H1 (cell line): Measurements from ENCODE around the gene RAB33A. TPM values are rescaled to one million over a fixed set of nuclear protein-coding genes. Genes with fewer than 3 reads are reported as not detected.

Source experiments
- CTCF ChIA-PET: fragments of 300-600 bp; sonication (Branson Sonifier 250); formaldehyde crosslinking; loops from one replicate; lab custom pipeline; 2021; ENCODE audit not compliant: partially characterized antibody; lab: Charles Lee
- POLR2A ChIA-PET: fragments of 300-600 bp; sonication (Branson Sonifier 250); formaldehyde crosslinking; loops from one replicate; lab custom pipeline; 2021; ENCODE audit warnings: inconsistent platforms; ENCODE audit not compliant: partially characterized antibody; lab: Charles Lee
- DNase-seq, 2 experiments: peaks; one replicate each; pipeline versions ENCODE4 v3.0.0 to v3.0.0-alpha.2; 2010 to 2022; ENCODE audit warnings: low spot score in 2 of 2, low read depth in 1 of 2, mixed read lengths in 1 of 2
- FAIRE-seq: peaks from 2 replicates; lab custom pipeline; 2011; peaks lifted over from hg19 to GRCh38; lab: Jason Lieb, UNC
- H2AFZ ChIP-seq: 2 replicates; pipeline ENCODE4 v1.8.1; 2012; ENCODE audit warnings: low read length, inconsistent platforms
- H2AK5ac ChIP-seq: 2 replicates; pipeline ENCODE4 v1.6.1; 2013; ENCODE audit warnings: low read depth, low read length
- H2BK120ac ChIP-seq: replicated peaks from 2 replicates; pipeline ENCODE3; 2013; ENCODE audit warnings: low read depth, low read length, inconsistent platforms
- H2BK12ac ChIP-seq: 2 replicates; pipeline ENCODE4 v1.6.1; 2013; ENCODE audit warnings: low read depth, low read length
- H2BK15ac ChIP-seq: 2 replicates; pipeline ENCODE4 v1.6.1; 2013; ENCODE audit warnings: low read length
- H2BK20ac ChIP-seq: 2 replicates; pipeline ENCODE4 v1.6.1; 2013; ENCODE audit warnings: low read length
- H2BK5ac ChIP-seq: 2 replicates; pipeline ENCODE4 v1.6.1; 2013; ENCODE audit warnings: low read depth, low read length
- H3K14ac ChIP-seq: 2 replicates; pipeline ENCODE4 v1.6.1; 2013; ENCODE audit warnings: inconsistent platforms; ENCODE audit not compliant: insufficient read length
- H3K18ac ChIP-seq: 2 replicates; pipeline ENCODE4 v1.6.1; 2013; ENCODE audit warnings: low read length; ENCODE audit errors: extremely low read depth
- H3K23ac ChIP-seq: 2 replicates; pipeline ENCODE4 v1.6.1; 2013; ENCODE audit warnings: inconsistent platforms; ENCODE audit not compliant: insufficient read length
- H3K23me2 ChIP-seq: 2 replicates; pipeline ENCODE4 v1.6.1; 2013; ENCODE audit warnings: low read depth, low read length
- H3K27ac ChIP-seq: 2 replicates; pipeline ENCODE4 v1.6.1; 2011; ENCODE audit warnings: low read depth, low read length, inconsistent platforms
- H3K27me3 ChIP-seq, 4 experiments: replicated peaks in 1 of 4; 1 replicate in 1 of 4; 2 replicates in 3 of 4; pipeline versions ENCODE4 v1.6.1 to v1.8.1; 2011 to 2013; ENCODE audit warnings: low read length in 3 of 4, mild to moderate bottlenecking in 3 of 4, inconsistent platforms in 2 of 4, mixed read lengths in 2 of 4, moderate library complexity in 1 of 4; ENCODE audit not compliant: control insufficient read depth in 3 of 4, insufficient read depth in 3 of 4; ENCODE audit errors: extremely low read depth in 1 of 4
- H3K36me3 ChIP-seq, 4 experiments: 2 replicates each; pipeline versions ENCODE4 v1.6.1 to v1.8.1; 2011 to 2013; ENCODE audit warnings: mild to moderate bottlenecking in 4 of 4, low read length in 3 of 4, moderate library complexity in 2 of 4, control low read depth in 1 of 4, inconsistent platforms in 1 of 4; ENCODE audit not compliant: insufficient read depth in 4 of 4, control insufficient read depth in 2 of 4
- H3K4ac ChIP-seq: replicated peaks from 2 replicates; pipeline ENCODE3; 2013; ENCODE audit warnings: low read length, low read depth, mixed read lengths, inconsistent platforms; ENCODE audit not compliant: insufficient read length
- H3K4me1 ChIP-seq, 4 experiments: replicated peaks in 1 of 4; 1 replicate in 1 of 4; 2 replicates in 3 of 4; pipeline versions ENCODE4 v1.6.1 to v1.8.1; 2011 to 2013; ENCODE audit warnings: low read length in 3 of 4, inconsistent platforms in 2 of 4, mixed read lengths in 1 of 4; ENCODE audit not compliant: insufficient read depth in 4 of 4, control insufficient read depth in 3 of 4
- H3K4me2 ChIP-seq, 2 experiments: 2 replicates each; pipeline versions ENCODE4 v1.6.1 to v1.8.1; 2011 to 2013; ENCODE audit warnings: low read depth in 2 of 2, low read length in 2 of 2, control low read depth in 1 of 2, inconsistent platforms in 1 of 2, mild to moderate bottlenecking in 1 of 2; ENCODE audit not compliant: insufficient read depth in 1 of 2
- H3K4me3 ChIP-seq, 4 experiments: fragments of 200-600, 300-600 bp in 1 of 4; sonication (generic), shearing (Covaris generic), sonication (Bioruptor Twin) in 1 of 4; 2 replicates each; pipeline versions ENCODE4 v1.5.1 to v1.8.1; 2011 to 2016; ENCODE audit warnings: low read length in 4 of 4, low read depth in 3 of 4, control low read depth in 2 of 4, inconsistent platforms in 2 of 4, mild to moderate bottlenecking in 2 of 4, mixed read lengths in 1 of 4, moderate library complexity in 1 of 4; ENCODE audit not compliant: insufficient read depth in 2 of 4; ENCODE audit errors: extremely low read depth in 1 of 4
- H3K56ac ChIP-seq: replicated peaks from 2 replicates; pipeline ENCODE3; 2013; ENCODE audit warnings: low read depth, mild to moderate bottlenecking, mixed read lengths, low read length, inconsistent platforms; ENCODE audit not compliant: insufficient read length
- H3K79me1 ChIP-seq: 2 replicates; pipeline ENCODE4 v1.6.1; 2013; ENCODE audit warnings: low read depth, low read length, control low read depth
- H3K79me2 ChIP-seq, 2 experiments: 2 replicates each; pipeline versions ENCODE4 v1.6.1 to v1.8.1; 2012 to 2013; ENCODE audit warnings: low read length in 2 of 2, mild to moderate bottlenecking in 2 of 2, inconsistent platforms in 1 of 2; ENCODE audit not compliant: insufficient read depth in 2 of 2, control insufficient read depth in 1 of 2
- H3K9ac ChIP-seq, 4 experiments: replicated peaks in 1 of 4; 1 replicate in 1 of 4; 2 replicates in 3 of 4; pipeline versions ENCODE4 v1.6.1 to v1.8.1; 2011 to 2013; ENCODE audit warnings: low read depth in 3 of 4, low read length in 3 of 4, control low read depth in 2 of 4, mild to moderate bottlenecking in 2 of 4, moderate library complexity in 2 of 4, inconsistent platforms in 1 of 4; ENCODE audit errors: extremely low read depth in 1 of 4
- H3K9me3 ChIP-seq, 2 experiments: 2 replicates each; pipeline versions ENCODE4 v1.6.1 to v1.8.1; 2012 to 2013; ENCODE audit warnings: mild to moderate bottlenecking in 2 of 2, moderate library complexity in 2 of 2, control low read depth in 1 of 2, inconsistent platforms in 1 of 2, low read depth in 1 of 2, low read length in 1 of 2, mixed read lengths in 1 of 2; ENCODE audit not compliant: insufficient read depth in 2 of 2
- H4K20me1 ChIP-seq, 2 experiments: replicated peaks in 1 of 2; 2 replicates each; pipeline versions ENCODE3 to v1.8.1; 2011 to 2013; ENCODE audit warnings: inconsistent platforms in 2 of 2, low read length in 2 of 2, mild to moderate bottlenecking in 1 of 2; ENCODE audit not compliant: insufficient read depth in 2 of 2, control insufficient read depth in 1 of 2
- H4K5ac ChIP-seq: 2 replicates; pipeline ENCODE4 v1.6.1; 2013; ENCODE audit warnings: low read length, low read depth, mixed read lengths, inconsistent platforms; ENCODE audit not compliant: insufficient read length
- H4K8ac ChIP-seq: 2 replicates; pipeline ENCODE4 v1.8.0; 2013; ENCODE audit warnings: mild to moderate bottlenecking, moderate library complexity, low read length, inconsistent platforms; ENCODE audit not compliant: insufficient read depth; ENCODE audit errors: extremely low read depth
- H4K91ac ChIP-seq: replicated peaks from 2 replicates; pipeline ENCODE3; 2013; ENCODE audit warnings: low read length, mixed read lengths, inconsistent platforms; ENCODE audit not compliant: insufficient read length
- ASH2L ChIP-seq: fragments of 200-600, 300-600 bp; sonication (generic); IDR thresholded peaks from one replicate; pipeline ENCODE4 v1.7.1; 2017; ENCODE audit warnings: low read length
- CEBPB ChIP-seq: IDR thresholded peaks from 2 replicates; pipeline ENCODE4 v1.6.1; 2012; ENCODE audit warnings: low read depth, low read length
- CREB1 ChIP-seq: IDR thresholded peaks from 2 replicates; pipeline ENCODE4 v1.6.1; 2012; ENCODE audit warnings: inconsistent platforms
- FOSL1 ChIP-seq: IDR thresholded peaks from 2 replicates; pipeline ENCODE4 v1.6.1; 2011; ENCODE audit warnings: mild to moderate bottlenecking, low read depth, low read length, moderate library complexity; ENCODE audit not compliant: insufficient read depth
- TEAD4 ChIP-seq: IDR thresholded peaks from 2 replicates; pipeline ENCODE4 v1.6.1; 2012; ENCODE audit warnings: low read depth, low read length, inconsistent platforms, mixed read lengths
- WGBS, 2 experiments: shearing (Covaris generic) in 1 of 2; methylation state at CpG; one replicate each; pipeline versions ENCODE4 v1.1.6 to v1.1.7; 2013 to 2015; ENCODE audit warnings: low lambda C conversion rate in 2 of 2, mixed read lengths in 2 of 2, inconsistent platforms in 1 of 2, low coverage in 1 of 2, missing lambda C conversion rate in 1 of 2; ENCODE audit not compliant: insufficient replicate concordance in 2 of 2, insufficient coverage in 1 of 2, insufficient read length in 1 of 2; ENCODE audit errors: extremely low coverage in 1 of 2, missing lambda C conversion rate in 1 of 2; 5-methylcytosine and 5-hydroxymethylcytosine counted together
- polyA plus RNA-seq, 7 experiments: library from polyadenylated mRNA; depleted of rRNA in 3 of 7; stranded (reverse) in 5 of 7; unstranded in 2 of 7; fragments of >200 nt in 5 of 7; fragments of 200-250 nt in 2 of 7; gene quantifications; 1 replicate in 5 of 7; 2 replicates in 1 of 7; 4 replicates in 1 of 7; pipeline versions ENCODE4 v1.2.1 to v1.2.3, GENCODE V29; 2011 to 2013; ENCODE audit warnings: missing spikeins in 2 of 7, mixed read lengths in 2 of 7
- total RNA-seq: library from RNA; stranded (reverse); fragmentation: NEBNext Ultra II Directional; extraction: Animal tissue kit (Norgen Biotek cat#: 25700); gene quantifications from 2 replicates; pipeline ENCODE4 v1.2.1, GENCODE V29; 2021
- TF ChIP-seq, protein P1 (sequence below): IDR thresholded peaks from 2 replicates; pipeline ENCODE4 v1.6.1; 2012; ENCODE audit warnings: inconsistent platforms

The RAB33A gene
- total and polyA plus RNA-seq, 2 of the 8 experiments (the other 6 are each of a cell fraction or from before 2014, with no cell fraction given): 2.8 to 4.6 TPM

DNA sequence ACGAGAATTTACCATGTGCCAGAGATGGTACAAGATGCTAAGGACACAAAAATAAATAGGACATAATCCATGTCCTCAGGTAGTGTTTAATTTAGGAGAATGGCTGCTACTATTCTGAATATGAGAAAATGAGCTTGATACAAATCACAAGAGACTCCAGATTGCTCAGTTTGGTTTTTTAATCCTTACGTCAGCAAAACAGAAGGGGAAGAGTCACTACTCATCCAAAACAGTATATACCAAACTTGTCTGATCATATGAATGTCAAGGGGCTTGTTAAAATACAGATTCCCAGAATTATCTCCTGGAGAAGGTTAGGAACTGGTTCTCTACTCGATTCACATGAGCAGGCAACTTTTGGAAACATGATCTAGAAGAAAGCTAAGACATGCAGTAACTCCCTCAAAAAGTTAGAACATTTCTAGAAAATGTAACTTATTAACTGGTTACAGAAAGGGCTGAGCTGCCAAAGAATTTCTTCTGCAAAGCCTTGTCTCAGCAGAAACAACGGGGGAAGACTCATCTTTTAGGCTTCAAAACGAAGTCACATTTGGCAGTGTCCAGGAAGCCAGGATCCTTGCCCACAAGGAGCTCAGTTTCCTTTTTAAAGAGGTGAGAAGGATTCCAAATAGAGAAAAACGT is 9.5 kb upstream of the RAB33A start:
- Histone ChIP-seq H2BK20ac (no peak overlapping the region), H2BK12ac (no peak overlapping the region), H3K4ac (no peak overlapping the region), H2AFZ (no peak overlapping the region), H3K79me1 (0 out of 2 replicates have a peak, but pooled peaks cover 2% of the 10 kb centered on the region), H3K4me3 (no peak overlapping the region), H3K9ac (no peak overlapping the region), H3K79me2 (peaks cover 0 to 13% of the 10 kb centered on the region in 2 experiments; a peak in 2 of 4 replicates), H3K23me2 (peaks cover 2% of the 10 kb centered on the region; the same call in 1 of the 2 replicates), H3K27ac (no peak overlapping the region), H2AK5ac (no peak overlapping the region), H3K56ac (no peak overlapping the region), H3K4me2 (no peak overlapping the region), H4K20me1 (no peaks in the 10 kb centered on the region), H2BK5ac (no peak overlapping the region), H4K5ac (no peak overlapping the region), H3K9me3 (no peaks in the 10 kb centered on the region), H3K27me3 (no peaks in the 10 kb centered on the region), H3K18ac (no peak overlapping the region), H3K14ac (no peak overlapping the region), H3K23ac (no peak overlapping the region), H4K8ac (no peak overlapping the region), H3K36me3 (no peaks in the 10 kb centered on the region), H3K4me1 (no peaks in the 10 kb centered on the region; a peak in 2 of 7 replicates), H2BK15ac (no peak overlapping the region), H4K91ac (no peak overlapping the region), H2BK120ac (no peak overlapping the region)
- ChIA-PET POLR2A (no interaction called here), CTCF (interaction anchor here (0.6 to 1.1 kb wide), 2 partner anchors 134 to 181 kb away, joined by 3 read pairs; no protein-coding TSS in a partner anchor)
- DNase-seq (no peak), FAIRE-seq (no peak)
- TF ChIP-seq FOSL1 (no peak), CREB1 (no peak), ASH2L (no peak), CEBPB (no peak), TEAD4 (no peak)
- TF ChIP-seq, protein P1, sequence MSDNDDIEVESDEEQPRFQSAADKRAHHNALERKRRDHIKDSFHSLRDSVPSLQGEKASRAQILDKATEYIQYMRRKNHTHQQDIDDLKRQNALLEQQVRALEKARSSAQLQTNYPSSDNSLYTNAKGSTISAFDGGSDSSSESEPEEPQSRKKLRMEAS: no peak
- 69% methylated on average over 6 of the region's 6 CpGs; no CpG with 5 or more reads in 1 of the 2 experiments for WGBS, 2 experiments
